GM21528 (cell line): ENCODE results near the gene CACNA1D.

Experiments used
- ATAC-seq: cut with Tn5 transposase; IDR thresholded peaks from one replicate; pipeline ENCODE4 v1.9.1; 2021; ENCODE audit warnings: mild to moderate bottlenecking, moderate library complexity; ENCODE audit not compliant: unreplicated experiment, low FRiP score

The CACNA1D gene

GRCh38 chr3:53675022-53675697 lies 180.7 kb downstream of the CACNA1D start:
- ATAC-seq, result no peak

- ATAC-seq, result no peak
Observed at GRCh38 chr3:53675942-53676341, 181.5 kb downstream of the CACNA1D start.

GRCh38 chr3:53677413-53677812 lies 183.0 kb downstream of the CACNA1D start:
- ATAC-seq, result no peak

GRCh38 chr3:53680028-53680427 lies 185.6 kb downstream of the CACNA1D start:
- no peak for ATAC-seq

- no peak for ATAC-seq
Observed at GRCh38 chr3:53682807-53683206, 188.4 kb downstream of the CACNA1D start.

- no peak for ATAC-seq
Observed at GRCh38 chr3:53688066-53688465, 193.7 kb downstream of the CACNA1D start.

- ATAC-seq, result no peak
Observed at GRCh38 chr3:53688989-53689388, 194.6 kb downstream of the CACNA1D start.

GRCh38 chr3:53689681-53690080 lies 195.3 kb downstream of the CACNA1D start:
- ATAC-seq, result no peak

- no peak for ATAC-seq
Observed at GRCh38 chr3:53690521-53690920, 196.1 kb downstream of the CACNA1D start.

- ATAC-seq, result no peak
Observed at GRCh38 chr3:53691349-53691748, 196.9 kb downstream of the CACNA1D start.

- ATAC-seq, result no peak
Observed at GRCh38 chr3:53691885-53692284, 197.5 kb downstream of the CACNA1D start.

GRCh38 chr3:53693451-53693850 lies 199.0 kb downstream of the CACNA1D start:
- ATAC-seq, result no peak

GRCh38 chr3:53694046-53694445 lies 199.6 kb downstream of the CACNA1D start:
- no peak for ATAC-seq

- no peak for ATAC-seq
Observed at GRCh38 chr3:53694666-53695323, 200.4 kb downstream of the CACNA1D start.

GRCh38 chr3:53695324-53695690 lies 200.9 kb downstream of the CACNA1D start:
- no peak for ATAC-seq

- no peak for ATAC-seq
Observed at GRCh38 chr3:53696401-53697172, 202.2 kb downstream of the CACNA1D start.

- ATAC-seq, result no peak
Observed at GRCh38 chr3:53700441-53700840, 206.0 kb downstream of the CACNA1D start.

- ATAC-seq, result no peak
Observed at GRCh38 chr3:53702776-53703530, 208.5 kb downstream of the CACNA1D start.

GRCh38 chr3:53703630-53704362 lies 209.4 kb downstream of the CACNA1D start:
- ATAC-seq, result no peak

GRCh38 chr3:53704363-53704725 lies 209.9 kb downstream of the CACNA1D start:
- no peak for ATAC-seq
